Thyroid gland (tissue), 4 donors: Measurements from ENCODE around the gene NOP16.

ENCODE experiments used
- CTCF ChIP-seq, 6 experiments: fragments of 200-600 bp in 3 of 6; fragments of 450-650 bp in 3 of 6; sonication (generic) in 3 of 6; IDR thresholded peaks; one replicate each; pipeline ENCODE4 v1.5.1; 2016 to 2019; ENCODE audit warnings: antibody characterized with exemption in 6 of 6, mild to moderate bottlenecking in 2 of 6, inconsistent platforms in 1 of 6, moderate library complexity in 1 of 6
- POLR2A ChIP-seq, 2 donors: fragments of 450-650 bp; IDR thresholded peaks; one replicate each; pipeline ENCODE4 v1.6.1; 2017; ENCODE audit warnings: antibody characterized with exemption in 2 of 2, mild to moderate bottlenecking in 2 of 2, moderate library complexity in 1 of 2

DNA sequence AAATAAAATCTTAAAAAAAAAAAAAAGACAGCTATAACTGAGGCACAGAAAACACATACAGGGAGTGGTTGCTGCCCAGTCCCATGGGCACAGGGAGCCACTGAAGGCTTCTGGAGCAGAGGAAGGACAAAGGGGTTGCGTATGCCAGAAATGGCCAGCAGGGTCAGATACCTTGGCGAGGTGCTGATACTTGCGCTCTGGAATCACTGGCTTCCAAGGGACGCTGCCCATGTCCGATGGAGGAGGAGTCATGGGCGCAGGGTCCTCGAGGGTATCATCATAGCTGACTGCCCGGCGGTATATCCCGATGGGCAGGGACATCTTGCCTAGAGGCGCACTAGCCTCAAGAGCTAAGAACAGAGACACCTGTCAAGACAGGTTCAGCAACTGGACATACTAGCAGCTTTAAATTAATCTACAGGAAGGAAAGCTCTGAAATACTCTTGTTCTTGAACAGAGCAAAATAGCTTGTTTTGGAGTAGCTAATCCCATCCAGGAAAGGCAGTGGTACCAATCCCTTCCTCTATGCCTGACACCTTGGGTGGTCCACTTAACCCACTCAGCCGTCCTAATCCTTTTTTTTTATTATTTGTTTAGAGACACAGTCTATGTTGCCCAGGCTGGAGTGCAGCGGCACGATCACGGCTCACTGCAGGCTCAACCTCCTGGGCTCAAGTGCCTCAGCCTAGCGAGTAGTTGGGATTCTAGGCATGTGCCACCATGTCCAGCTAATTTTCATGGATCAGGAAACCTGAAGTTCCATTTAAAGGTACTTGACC lies 32.8 kb downstream of the NOP16 start:
- TF ChIP-seq POLR2A (IDR thresholded peaks at IDR 0.05) (no peak), CTCF (IDR thresholded peaks at IDR 0.05) (no peak)
